Activated naive CD4-positive, alpha-beta T cell treated with anti-CD3 and anti-CD28 coated beads, Interleukin-2, amount 50 U/mL, for 16 hours (primary cell): ENCODE results near the gene TMEM260.

Experiments
- DNase-seq: peaks from one replicate; pipeline ENCODE4 v3.0.0-alpha.2; 2020

Gene TMEM260

GRCh38 chr14:56579345-56580220 lies at the start of gene TMEM260:
TMEM260 (plus strand) TSS chr14:56579798; CDS start chr14:56579915, 117 bp downstream.
- DNase-seq: peak; percentile 92

- DNase-seq: no peak
These were observed 47.1 kb upstream of the TMEM260 start for GRCh38 chr14:56532546-56532945.

- no peak for DNase-seq
These were observed 44.9 kb upstream of the TMEM260 start for GRCh38 chr14:56534656-56535055.

GRCh38 chr14:56539862-56540261 lies 39.7 kb upstream of the TMEM260 start:
- DNase-seq: no peak

GRCh38 chr14:56543436-56543835 lies 36.2 kb upstream of the TMEM260 start:
- no peak for DNase-seq

- DNase-seq: no peak
These were observed 29.9 kb upstream of the TMEM260 start for GRCh38 chr14:56549721-56550120.

- no peak for DNase-seq
These were observed 27.0 kb upstream of the TMEM260 start for GRCh38 chr14:56552615-56553014.

GRCh38 chr14:56554301-56554700 lies 25.3 kb upstream of the TMEM260 start:
- DNase-seq: no peak

GRCh38 chr14:56555921-56556570 lies 23.6 kb upstream of the TMEM260 start:
- DNase-seq: no peak

GRCh38 chr14:56559182-56559581 lies 20.4 kb upstream of the TMEM260 start:
- DNase-seq: no peak

GRCh38 chr14:56561606-56562005 lies 18.0 kb upstream of the TMEM260 start:
- no peak for DNase-seq

- DNase-seq: no peak
These were observed 16.7 kb upstream of the TMEM260 start for GRCh38 chr14:56562883-56563282.

- no peak for DNase-seq
These were observed 10.4 kb upstream of the TMEM260 start for GRCh38 chr14:56569174-56569573.

GRCh38 chr14:56570295-56570694 lies 9.3 kb upstream of the TMEM260 start:
- no peak for DNase-seq

GRCh38 chr14:56580221-56580711 lies 668 bp downstream of the TMEM260 start:
- no peak for DNase-seq

- DNase-seq: no peak
These were observed 1.6 kb downstream of the TMEM260 start for GRCh38 chr14:56581041-56581727.

GRCh38 chr14:56585461-56586084 lies 6.0 kb downstream of the TMEM260 start:
- DNase-seq: no peak

- no peak for DNase-seq
These were observed 8.1 kb downstream of the TMEM260 start for GRCh38 chr14:56587701-56588100.

- DNase-seq: no peak
These were observed 10.9 kb downstream of the TMEM260 start for GRCh38 chr14:56590535-56590960.

GRCh38 chr14:56592746-56593544 lies 13.3 kb downstream of the TMEM260 start:
- DNase-seq: no peak

- DNase-seq: no peak
These were observed 14.8 kb downstream of the TMEM260 start for GRCh38 chr14:56594428-56594827.

- no peak for DNase-seq
These were observed 18.9 kb downstream of the TMEM260 start for GRCh38 chr14:56598519-56598918.
